GM19467 (cell line): ENCODE results near the gene NAA60.

Source experiments
- ATAC-seq: cut with Tn5 transposase; IDR thresholded peaks from one replicate; pipeline ENCODE4 v1.9.1; 2021; ENCODE audit warnings: mild to moderate bottlenecking, moderate library complexity; ENCODE audit not compliant: unreplicated experiment

NAA60 gene

DNA sequence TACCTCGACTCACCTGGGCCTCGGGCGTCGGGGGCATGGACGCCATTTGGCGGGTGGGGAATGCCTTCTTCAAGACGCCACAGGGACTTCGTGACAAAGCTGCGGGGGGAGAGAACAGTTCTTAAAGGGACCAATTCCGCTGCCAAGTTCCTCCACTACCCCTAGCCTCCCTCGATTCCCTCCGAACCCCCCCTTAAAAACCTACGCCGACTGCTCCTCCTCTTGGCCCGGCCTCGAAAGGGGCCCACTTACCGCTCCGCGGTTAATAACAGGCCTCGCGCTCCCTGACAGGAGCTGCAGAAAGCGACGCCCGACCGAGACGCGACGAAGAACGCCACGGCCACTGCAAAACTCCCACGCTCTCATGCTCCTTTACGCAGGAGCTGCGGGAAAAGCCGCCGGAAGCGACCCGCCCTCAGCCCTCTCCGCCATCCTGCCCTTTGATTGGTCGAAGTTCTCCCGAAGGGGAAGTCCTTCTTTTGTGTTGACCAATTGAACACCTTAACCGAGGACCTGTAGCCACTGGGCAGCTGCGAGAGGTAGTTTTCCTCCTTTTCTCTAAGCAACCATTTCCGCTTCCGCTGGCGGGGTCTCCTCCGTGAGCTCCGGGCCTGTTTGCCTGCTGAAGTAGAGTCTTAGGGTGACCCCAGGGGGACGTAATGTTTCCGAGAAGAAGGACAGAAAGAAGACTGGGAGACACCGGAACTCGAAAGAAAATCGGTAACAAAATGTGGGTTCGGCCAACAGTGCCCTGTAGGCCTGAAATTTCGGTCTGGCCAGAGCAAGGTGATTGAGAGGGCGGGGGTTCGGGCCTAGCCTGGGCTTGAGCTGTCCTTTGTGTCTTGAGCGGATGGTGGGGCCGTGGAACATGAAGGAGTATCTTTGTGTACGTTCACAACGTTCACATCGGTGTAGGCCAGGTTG is at the start of gene NAA60, which contains the start of gene ZNF597:
Gene NAA60 (plus strand): TSS at position 573 of the 924 bp plus-strand sequence. CDS start 32,548 bp downstream, outside the sequence.
Gene ZNF597 (minus strand): TSS at position 397 of the 924 bp plus-strand sequence. CDS start 351 bp downstream, at position 46.
- ATAC-seq: peak; percentile 83

DNA sequence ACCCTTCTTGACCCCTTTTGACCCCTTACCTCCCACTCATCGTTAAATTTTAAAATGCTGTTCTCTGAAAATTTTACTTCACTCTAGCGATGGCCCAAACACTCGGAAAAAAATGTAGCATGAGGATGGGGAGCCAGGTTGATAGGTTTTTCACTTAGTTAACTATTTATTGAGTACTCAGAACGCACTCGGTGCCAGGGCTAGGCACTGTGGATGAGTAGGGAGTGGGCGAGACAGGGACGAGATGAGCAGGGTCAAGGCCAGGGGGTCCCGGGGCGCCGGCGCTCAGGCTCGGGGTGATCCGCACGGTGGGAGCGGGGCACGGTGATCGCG is 43.1 kb upstream of the NAA60 start:
- no peak for ATAC-seq

DNA sequence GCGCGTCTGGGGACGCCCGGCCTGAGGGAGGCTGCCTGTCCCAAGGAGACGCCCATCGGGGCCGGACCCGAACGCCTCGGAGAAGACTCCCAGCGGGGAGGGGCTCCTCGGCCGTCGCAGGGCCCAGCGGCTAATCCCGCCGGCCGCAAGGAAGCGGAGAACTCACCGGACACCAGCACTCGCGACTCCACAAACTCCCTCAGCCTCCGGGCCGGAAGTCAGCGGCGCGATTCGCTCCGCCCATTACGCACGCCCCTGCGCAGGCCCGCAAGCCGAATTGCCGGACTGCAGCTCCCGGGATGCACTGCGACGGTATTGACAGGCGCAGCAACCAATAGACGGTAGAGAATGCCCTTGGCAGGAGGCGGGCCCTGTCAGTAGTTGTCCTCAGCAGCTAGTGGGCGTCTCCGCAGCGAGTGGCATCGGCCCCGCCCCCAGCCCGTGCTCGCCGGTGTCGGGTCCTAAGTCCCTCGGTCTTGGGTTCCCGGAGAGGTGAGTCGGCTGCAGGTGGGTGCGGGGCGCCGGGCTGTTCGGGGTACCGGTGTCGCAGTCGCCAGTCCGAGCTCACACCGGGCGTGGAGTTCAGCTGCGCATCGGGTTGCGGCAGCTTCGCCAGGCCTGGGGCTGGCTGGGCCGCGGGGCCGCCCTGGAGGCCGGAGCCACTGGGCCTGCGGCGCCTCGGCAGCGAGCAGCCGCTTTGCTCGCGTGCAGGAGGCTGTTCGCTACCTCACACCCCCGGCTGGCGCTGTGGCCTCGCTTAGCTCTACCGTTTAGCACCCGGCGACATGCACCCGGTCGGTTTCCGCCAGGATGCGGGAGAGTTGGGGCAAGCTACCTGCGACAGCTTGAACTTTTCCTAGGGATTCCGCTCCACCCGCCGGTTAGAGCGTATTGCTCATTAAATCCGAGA is 42.4 kb upstream of the NAA60 start, which contains the start of the genes ZNF174 and ZSCAN32:
Gene ZNF174 (plus strand): TSS at position 437 of the 910 bp plus-strand sequence. CDS start 790 bp downstream, outside the sequence.
Gene ZSCAN32 (minus strand): TSS at position 226 of the 910 bp plus-strand sequence. CDS start 3,447 bp downstream, outside the sequence.
- peak; percentile 97 for ATAC-seq

DNA sequence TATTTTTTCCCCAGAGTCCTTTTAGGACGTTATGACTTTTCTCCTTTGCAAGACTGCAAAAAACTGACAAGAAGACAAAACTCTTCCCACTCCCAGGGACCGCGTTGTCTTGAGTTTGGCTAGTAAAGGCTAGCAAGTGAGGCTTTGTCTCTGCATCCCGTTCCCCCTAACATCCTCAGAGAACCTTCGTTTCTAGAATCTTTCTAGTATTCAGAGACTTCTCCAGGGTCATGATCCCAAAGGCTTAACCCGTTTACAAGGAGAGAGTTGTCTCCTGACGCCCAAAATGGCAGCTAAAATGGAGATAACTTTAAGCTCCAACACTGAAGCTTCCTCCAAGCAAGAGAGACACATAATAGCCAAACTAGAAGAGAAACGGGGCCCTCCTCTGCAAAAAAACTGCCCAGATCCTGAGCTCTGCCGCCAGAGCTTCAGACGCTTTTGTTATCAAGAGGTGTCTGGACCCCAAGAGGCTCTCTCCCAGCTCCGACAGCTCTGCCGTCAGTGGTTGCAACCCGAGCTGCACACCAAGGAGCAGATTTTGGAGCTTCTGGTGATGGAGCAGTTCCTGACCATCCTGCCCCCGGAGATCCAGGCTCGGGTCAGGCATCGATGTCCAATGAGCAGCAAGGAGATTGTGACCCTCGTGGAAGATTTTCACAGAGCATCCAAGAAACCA is 41.6 kb upstream of the NAA60 start:
- no peak for ATAC-seq

GRCh38 chr16:3408561-3409197 is 34.8 kb upstream of the NAA60 start:
- ATAC-seq: no peak

DNA sequence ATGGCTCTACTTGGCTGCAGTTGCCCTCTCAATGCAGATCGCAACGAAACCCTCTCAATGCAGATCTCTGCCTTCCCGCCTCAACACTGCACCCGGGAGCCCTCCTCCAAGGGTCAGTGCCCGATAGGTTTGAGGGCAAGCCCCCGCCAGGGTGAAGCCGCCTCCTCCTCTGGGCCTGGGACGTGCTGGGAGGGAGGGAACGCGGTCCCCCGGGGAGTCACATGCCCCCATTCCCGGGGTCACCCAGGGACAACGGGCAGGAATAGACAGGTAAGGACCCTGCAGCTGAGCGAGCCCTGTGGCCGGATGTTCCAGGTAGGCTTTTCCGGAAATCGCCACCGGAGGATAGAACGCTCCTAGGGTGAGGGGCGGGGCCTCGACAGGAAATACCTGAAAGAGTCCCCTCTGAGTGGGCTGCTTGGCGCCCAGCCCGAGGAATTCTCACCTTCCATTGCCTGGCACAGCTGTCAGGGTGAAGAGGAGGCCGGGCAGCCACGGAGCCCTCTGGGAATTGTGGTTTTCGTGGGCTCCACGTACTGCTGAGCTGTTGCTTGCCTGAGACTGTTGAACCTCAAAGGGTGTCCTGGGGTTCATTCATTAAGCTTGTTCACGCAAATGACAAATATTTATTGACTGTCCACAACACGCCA is 29.6 kb upstream of the NAA60 start:
- no peak for ATAC-seq

GRCh38 chr16:3431779-3432219 is 11.7 kb upstream of the NAA60 start:
- ATAC-seq: no peak

DNA sequence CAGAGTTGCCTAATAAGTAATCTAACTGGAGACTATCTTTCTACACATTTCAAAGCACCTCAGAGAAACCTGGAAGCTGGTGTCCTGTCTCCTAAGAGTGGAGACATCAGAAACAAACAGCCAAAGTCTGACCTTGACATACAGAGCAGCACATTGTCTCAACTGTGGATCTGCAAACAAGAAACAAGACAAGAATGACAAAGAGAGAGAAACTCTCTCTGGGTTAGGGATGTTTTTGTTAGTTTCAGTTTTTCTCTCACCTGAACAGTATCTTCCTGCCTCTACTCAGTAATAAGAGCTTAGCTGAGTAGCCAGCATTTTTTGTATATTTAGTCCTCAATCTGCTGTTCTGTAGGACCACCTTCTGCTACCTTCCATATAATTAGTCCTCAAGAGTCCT is 9.1 kb upstream of the NAA60 start:
- no peak for ATAC-seq

DNA sequence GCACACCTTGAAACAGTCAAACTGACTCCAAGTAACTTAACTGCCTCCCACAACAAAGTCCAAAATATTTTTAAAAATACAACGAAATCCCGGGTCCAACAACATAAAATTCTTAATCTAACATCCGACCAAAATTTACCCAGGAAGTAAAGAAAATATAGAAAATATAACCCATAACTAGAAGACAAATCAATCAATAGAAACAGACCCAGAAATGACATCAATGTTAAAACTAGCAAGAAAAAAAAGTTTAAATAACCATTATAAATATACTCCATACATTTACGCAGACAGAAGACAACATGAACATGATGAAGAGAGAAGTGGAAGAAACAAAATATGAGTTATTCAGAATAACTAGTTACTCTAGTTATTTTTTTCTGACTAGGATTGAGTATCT is 3.8 kb upstream of the NAA60 start:
- ATAC-seq: no peak

DNA sequence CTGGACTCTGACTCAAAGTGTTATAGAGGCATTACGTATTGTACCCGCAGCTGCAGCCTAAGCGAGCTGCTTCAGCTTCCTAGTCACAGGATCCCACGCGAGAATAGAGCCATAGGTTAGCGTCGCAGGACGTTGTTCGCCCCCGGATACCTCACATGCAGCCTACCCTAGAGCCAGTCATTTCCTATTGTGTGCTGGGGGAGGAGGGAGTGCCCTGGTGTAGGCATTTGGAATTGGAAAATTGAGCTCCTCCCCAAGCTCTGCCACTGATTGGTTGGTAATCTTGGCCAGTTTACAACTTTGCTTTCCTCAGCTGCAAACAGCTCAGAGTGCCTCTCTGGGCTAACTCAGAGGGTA is 530 bp downstream of the NAA60 start:
- ATAC-seq: peak; percentile 22

DNA sequence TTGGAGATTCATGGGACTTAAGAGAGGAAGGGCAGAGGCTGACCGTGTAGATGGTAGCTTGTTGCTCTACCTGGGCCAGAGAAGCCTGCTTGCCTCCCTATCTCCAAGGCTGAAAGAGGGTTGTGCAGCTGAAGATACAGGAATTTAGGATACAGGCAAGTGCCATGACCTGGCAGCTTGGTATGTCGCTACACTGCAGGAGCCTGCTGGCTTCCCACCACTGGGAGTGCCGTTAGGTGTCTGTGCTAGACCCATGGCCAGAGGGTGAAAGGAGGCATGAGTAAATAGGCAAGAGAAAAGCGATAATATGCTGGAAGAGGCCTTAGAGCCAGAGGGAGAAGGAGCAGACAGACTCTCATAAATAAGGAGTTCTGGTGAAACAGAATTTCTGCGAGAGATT is 10.6 kb downstream of the NAA60 start:
- ATAC-seq: no peak

DNA sequence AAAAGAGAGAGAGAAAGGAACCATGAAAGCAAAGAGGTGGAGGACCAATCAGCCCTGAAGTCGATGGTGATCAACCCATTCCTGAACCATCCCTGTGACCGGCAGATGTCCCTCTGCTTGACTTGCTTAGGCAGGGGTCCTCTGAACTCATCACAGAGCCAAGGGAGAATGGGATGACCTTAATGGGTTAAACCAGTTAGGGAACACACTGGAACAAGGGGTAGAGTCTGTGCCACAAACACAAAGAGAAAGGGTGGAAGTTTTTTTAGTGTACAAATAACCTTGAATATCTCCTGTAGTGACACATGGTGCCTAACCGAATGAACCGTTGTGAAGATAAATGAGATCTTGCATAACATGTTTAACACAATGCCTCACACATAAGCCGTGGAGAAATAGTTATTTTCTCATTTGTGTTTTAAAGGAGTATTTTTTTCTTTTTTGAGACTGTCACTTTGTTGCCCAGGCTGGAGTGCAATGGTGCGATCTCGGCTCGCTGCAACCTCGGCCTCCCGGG is 11.2 kb downstream of the NAA60 start:
- no peak for ATAC-seq

GRCh38 chr16:3457434-3458252 is 14.2 kb downstream of the NAA60 start:
- ATAC-seq: peak; percentile 74

- ATAC-seq: peak; percentile 5
Measured at GRCh38 chr16:3458278-3458851, 14.9 kb downstream of the NAA60 start.

DNA sequence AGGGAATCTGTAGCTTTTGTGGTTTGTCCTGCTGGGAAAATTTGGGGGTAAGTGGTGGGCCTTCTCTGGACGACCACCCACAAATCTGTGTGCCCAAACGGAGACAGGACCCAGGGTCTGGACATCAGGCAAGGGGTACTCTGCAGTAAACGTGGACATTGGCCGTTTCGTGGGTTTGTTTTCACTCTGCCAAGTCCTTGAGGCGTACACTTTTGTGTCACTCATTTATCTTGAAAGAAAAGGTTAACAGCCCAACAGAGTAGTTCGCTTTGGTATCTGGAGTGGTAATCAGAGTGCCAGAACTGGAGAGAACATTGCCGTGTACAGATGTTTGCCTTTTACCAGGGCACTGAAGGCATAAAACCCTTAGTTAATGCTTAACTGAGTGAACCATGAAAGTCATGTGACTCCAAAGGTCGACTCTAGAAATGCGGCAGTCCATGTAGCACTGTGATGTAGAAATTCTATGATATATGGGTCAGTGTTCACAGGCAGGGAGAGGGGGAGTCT is 15.4 kb downstream of the NAA60 start:
- peak; percentile 35 for ATAC-seq

DNA sequence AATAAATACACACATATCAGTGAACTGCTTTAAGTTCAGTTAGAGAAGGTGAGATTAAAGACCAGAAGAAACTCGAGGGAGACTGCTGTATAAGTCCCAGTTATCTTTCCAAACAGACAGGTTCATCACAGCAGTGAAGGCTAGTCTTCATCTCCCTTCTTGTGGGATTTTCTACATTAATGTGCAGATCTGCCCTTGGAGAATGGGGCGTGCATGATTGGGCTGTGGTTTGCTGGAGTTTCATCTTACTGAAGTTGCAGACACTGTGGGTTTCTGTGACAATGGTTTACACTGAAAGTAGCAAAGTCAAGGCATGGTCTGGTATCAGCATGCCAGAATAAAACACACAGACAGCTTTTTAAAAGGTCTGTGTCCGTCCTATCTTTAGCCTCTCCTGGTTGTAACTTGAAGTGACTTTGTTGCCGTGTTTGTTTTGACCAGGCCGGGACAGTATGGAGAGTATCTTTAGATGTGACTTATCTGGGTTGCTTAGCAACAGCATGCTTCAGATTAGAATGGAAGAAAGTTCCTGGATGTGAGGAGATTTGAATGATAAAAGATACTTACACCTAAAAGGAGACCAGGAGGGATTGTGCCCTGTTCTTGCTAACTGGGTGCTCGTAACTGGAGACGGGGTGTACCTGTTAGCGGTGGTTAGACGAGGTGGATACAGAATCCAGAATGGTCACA is 16.1 kb downstream of the NAA60 start:
- no peak for ATAC-seq

DNA sequence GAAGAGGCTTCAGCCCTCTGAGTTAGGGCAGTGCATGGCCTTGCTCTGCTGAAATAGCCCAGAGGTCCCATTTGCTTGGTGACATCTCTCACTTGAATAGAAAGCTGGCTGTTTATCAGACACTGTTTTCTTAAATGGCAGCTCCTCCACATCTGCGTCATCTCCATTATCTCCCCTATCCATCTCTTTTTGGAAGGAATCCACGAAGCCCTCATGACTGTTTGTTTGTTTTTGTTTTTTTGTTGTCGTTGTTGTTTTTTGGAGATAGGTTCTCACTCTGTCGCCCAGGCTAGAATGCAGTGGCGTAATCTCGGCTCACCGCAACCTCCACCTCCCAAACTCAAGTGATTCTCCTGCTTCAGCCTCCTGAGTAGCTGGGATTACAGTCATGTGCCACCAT is 16.6 kb downstream of the NAA60 start:
- ATAC-seq: no peak

DNA sequence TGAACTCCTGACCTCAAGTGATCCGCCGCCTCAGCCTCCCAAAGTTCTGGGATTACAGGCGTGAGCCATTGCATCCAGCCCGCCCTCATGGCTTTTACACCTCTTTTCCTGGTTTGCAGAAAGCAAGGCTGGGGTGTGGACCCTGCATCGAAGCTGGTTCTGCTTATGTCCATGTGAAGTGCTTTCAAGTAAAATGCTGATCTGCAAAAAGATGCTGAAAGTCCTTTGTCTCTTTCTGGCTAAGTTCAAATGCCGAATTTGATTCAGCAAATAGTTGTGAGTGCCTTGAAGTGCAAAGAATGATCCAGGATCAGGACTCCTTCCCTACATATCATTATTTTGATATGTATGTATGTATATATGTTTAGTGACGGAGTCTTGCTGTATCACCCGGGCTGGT is 17.1 kb downstream of the NAA60 start:
- no peak for ATAC-seq
